Kidney epithelial cell (primary cell): ENCODE results near the gene ADGRG1. TPM values are rescaled to one million over a fixed set of nuclear protein-coding genes. Genes with fewer than 3 reads are reported as not detected.

Source experiments
- DNase-seq: peaks from one replicate; pipeline ENCODE4 v3.0.0-alpha.2; 2010; ENCODE audit warnings: low read depth
- H3K27me3 ChIP-seq: 2 replicates; pipeline ENCODE4 v1.6.0; 2011; ENCODE audit warnings: low read length; ENCODE audit not compliant: control insufficient read depth, insufficient read depth
- H3K36me3 ChIP-seq: 2 replicates; pipeline ENCODE4 v1.5.1; 2011; ENCODE audit warnings: low read length; ENCODE audit not compliant: control insufficient read depth, insufficient read depth
- H3K4me3 ChIP-seq: 2 replicates; pipeline ENCODE4 v1.5.1; 2011; ENCODE audit warnings: low read depth, mild to moderate bottlenecking, control low read depth, low read length
- total RNA-seq: library from RNA; depleted of rRNA; stranded (reverse); fragments of >200 nt; gene quantifications from 2 replicates; pipeline ENCODE4 v1.2.3, GENCODE V29; 2015
- TF ChIP-seq, protein P1 (sequence below): IDR thresholded peaks from 2 replicates; pipeline ENCODE4 v1.5.1; 2011; ENCODE audit warnings: mild to moderate bottlenecking, moderate library complexity, low read length, control low read depth, inconsistent platforms; ENCODE audit not compliant: insufficient read depth, poor library complexity, severe bottlenecking

The ADGRG1 gene
- total RNA-seq, 1 donor from 2014 or later: 150 TPM

DNA sequence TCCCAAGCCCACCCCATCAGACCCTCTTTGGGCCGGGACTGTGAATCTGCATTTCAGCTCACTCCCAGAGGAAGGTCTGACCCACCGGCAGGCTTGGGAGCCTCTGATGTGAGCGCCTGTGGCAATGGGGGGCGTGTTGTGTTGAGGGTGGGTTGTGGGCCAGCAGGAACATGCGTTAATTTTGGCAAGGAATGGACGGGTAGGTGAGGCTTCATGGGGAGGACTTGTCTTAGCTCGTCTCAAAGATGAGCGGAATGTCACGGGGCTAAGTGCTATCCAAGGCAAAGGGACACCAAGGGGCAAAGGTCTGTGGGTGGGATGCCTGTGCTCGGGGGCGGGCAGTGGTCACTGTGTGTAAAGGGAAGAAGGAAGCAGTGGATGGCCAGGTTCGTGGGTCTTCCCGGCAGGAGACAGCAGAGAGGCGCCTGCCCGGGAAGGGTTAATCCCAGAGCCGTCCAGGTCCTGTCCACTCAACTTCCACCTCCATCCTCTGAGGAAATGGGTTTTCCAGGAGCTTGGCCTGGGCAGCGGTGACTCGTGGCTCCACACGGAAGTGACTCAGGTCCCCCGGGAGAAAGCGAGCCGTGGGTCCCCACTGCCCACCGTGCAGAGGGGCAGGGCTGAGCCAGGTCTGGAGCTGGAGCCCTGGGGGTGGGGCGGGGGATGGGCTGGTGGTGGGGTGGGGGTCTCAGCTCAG, 17.4 kb downstream of the ADGRG1 start:
- TF ChIP-seq, protein P1, sequence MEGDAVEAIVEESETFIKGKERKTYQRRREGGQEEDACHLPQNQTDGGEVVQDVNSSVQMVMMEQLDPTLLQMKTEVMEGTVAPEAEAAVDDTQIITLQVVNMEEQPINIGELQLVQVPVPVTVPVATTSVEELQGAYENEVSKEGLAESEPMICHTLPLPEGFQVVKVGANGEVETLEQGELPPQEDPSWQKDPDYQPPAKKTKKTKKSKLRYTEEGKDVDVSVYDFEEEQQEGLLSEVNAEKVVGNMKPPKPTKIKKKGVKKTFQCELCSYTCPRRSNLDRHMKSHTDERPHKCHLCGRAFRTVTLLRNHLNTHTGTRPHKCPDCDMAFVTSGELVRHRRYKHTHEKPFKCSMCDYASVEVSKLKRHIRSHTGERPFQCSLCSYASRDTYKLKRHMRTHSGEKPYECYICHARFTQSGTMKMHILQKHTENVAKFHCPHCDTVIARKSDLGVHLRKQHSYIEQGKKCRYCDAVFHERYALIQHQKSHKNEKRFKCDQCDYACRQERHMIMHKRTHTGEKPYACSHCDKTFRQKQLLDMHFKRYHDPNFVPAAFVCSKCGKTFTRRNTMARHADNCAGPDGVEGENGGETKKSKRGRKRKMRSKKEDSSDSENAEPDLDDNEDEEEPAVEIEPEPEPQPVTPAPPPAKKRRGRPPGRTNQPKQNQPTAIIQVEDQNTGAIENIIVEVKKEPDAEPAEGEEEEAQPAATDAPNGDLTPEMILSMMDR: no peak
- no peak overlapping the region for H3K4me3 ChIP-seq
- peaks cover 2% of the 10 kb centered on the region for H3K36me3 ChIP-seq
- H3K27me3 ChIP-seq: no peaks in the 10 kb centered on the region
- DNase-seq: no peak

DNA sequence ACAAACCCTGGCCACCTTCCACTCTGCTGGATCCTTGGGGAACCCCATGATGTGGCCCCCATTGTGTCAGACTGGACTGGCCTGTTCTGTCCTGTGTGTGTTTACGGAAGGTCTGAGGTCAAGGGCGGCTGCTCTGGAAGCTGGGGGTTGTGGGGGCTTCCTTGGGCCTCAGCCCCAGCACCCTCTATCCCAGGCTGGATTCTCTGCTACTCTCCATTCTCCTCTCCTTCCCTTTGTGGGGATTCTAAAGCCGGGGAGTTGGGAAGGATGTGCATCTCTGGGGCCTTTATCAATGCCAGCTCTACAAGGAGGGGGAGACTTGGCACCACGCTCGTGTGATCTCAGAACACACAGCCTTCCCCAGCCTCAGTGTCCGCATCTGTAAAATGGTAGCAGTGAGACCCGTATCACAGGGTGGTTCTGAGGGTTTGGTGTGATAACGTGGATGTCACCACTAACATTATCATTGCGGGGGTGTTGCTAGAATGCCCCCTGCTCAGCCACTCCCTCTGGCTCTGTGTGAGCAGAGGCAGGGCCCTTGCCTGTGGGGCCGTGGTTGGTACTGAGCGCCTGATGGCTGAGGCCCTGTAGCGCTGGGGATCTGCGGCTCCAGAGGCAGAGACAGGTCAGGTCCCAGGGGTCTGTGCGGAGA, 18.1 kb downstream of the ADGRG1 start:
- peaks cover 2% of the 10 kb centered on the region for H3K36me3 ChIP-seq
- no peaks in the 10 kb centered on the region for H3K27me3 ChIP-seq
- H3K4me3 ChIP-seq: no peak overlapping the region
- TF ChIP-seq, protein P1: no peak
- no peak for DNase-seq

DNA sequence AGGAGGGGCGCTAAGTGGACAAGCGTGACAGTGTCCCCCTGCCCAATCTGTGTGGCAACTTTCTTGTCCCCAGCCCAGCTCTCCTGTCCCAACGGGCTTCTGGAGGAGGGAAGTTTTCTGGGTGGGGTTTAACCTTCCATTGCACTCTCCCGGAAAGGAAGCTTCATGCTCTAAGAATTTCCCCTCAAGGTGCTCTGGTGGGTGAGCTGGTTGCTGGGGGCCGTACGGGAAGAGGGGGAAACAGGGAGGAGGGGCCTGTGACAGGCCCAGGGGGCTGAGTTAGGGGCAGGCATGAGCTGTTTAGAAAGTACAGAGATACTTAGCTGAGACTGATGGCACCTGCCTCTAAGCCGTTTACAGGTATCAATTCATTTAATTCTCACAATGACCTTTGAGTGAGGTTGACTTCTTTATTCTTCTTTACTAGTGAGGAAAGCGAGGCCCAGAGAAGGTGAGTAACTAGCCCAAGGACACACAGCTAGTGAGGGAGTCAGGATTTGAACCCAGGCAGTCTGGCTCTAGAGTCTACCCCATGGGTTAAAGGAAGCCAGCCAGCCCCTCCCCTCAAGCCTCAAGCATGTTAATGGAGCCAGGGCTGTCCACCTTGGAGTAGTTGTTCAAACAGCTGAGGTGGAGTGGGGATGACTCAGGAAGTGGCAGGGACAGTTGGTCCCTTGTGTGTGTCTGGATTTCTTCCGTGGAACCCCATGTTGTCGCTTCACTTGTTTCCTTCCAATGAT, 18.9 kb downstream of the ADGRG1 start:
- Histone ChIP-seq H3K4me3 (no peak overlapping the region), H3K27me3 (no peaks in the 10 kb centered on the region), H3K36me3 (peaks cover 2% of the 10 kb centered on the region)
- TF ChIP-seq, protein P1: no peak
- DNase-seq: no peak

DNA sequence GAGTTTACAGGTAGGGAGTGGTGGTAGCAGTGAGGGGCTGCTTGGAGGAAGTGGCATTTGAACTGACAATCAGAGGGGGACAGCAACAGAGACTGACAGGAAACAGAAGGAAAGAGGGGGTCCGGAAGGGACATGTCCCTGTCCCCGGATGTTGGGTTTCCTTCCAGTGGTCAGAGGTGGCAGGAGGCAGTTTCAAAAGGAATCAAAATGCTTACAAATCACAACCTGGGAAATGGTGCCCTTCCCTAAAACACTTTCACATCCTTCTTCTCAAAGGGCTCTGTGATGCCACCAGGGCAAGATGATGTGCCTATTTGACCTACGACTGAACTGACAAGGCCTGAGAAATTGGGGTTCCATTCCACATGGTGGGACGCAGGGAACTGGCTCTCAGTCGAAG, 19.7 kb downstream of the ADGRG1 start:
- no peak for DNase-seq
- Histone ChIP-seq H3K36me3 (peaks cover 2% of the 10 kb centered on the region), H3K27me3 (no peaks in the 10 kb centered on the region), H3K4me3 (no peak overlapping the region)
- TF ChIP-seq, protein P1: no peak

DNA sequence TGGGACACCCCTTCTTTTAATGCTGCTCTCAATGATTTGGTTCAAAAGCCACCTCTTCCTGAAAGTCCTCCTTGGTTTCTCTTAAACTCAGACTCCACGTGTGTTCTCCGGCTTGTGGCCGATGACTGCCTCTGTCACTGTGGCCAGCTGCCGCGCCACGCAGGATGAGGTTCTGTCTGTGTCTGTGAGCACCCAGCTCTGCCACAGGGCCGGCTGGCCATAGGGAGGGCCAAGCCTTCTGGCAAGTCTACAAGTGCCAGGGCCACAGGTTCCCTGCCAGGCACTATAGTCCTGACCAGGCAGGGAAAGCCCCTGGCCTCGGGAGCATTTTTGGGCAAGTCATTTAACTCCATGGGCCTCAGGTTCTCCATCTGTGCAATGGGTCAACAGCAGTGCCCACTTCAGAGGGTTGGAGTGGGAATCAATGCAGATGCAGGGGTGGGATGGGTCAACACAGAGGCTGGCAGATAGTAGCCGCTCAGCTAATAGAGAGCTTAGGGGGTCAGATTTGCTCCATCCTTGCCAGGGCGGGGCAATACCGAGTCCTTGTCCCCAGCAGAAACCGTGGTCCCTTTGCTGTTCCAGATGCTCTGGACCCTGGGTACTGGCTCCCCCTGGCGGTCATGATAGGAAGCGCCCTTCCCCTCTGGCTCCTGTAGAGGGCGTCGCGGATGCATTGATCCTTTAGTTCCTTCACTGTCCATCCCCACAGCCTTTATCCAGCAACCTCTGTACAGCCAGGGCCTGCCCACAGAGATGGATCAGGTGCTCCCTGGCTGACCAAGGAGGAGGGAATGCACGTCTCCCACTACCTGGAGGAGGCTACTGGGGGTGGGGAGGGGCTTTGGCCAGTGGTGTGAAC, 20.4 kb downstream of the ADGRG1 start:
- DNase-seq: no peak
- Histone ChIP-seq H3K4me3 (no peak overlapping the region), H3K36me3 (peaks cover 2% of the 10 kb centered on the region), H3K27me3 (no peaks in the 10 kb centered on the region)
- TF ChIP-seq, protein P1: peak; percentile 100
